T-helper 1 cell treated with Interleukin-12 subunit alpha and Interleukin-12 subunit beta and Interleukin-4 antibody, amounts not matched to agents 30 ng/mL and 1 ng/mL, for 36 hours (primary cell): Measurements from ENCODE around the gene FA2H. TPM values are rescaled to one million over a fixed set of nuclear protein-coding genes. Genes with fewer than 3 reads are reported as not detected.
"Not testable (repeated sequence)": the region's sequence is repeated elsewhere in the genome, so short reads cannot be mapped to it uniquely, and the experiment has no call there.

Experiments used
- intact Hi-C: fragments of 100-400 bp; cut with micrococcal nuclease; formaldehyde crosslinking; loops from one replicate; pipeline ENCODE4 v1.15.1; 2024
- total RNA-seq: library from RNA; stranded (reverse); gene quantifications from 2 replicates; pipeline ENCODE4 v1.2.3, GENCODE V29; 2022

Gene FA2H, protein sequence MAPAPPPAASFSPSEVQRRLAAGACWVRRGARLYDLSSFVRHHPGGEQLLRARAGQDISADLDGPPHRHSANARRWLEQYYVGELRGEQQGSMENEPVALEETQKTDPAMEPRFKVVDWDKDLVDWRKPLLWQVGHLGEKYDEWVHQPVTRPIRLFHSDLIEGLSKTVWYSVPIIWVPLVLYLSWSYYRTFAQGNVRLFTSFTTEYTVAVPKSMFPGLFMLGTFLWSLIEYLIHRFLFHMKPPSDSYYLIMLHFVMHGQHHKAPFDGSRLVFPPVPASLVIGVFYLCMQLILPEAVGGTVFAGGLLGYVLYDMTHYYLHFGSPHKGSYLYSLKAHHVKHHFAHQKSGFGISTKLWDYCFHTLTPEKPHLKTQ
- total RNA-seq = 0.15 and 0.22 TPM in 2 replicates

- intact Hi-C loops = loop anchor here (1.0 kb wide), 1 partner anchor 65 kb away; no protein-coding TSS in a partner anchor
Measured at GRCh38 chr16:74774223-74775139, at the start of gene FA2H. Gene FA2H, minus strand, starts transcription at chr16:74774820. Its CDS starts 65 bp downstream, at chr16:74774755.

GRCh38 chr16:74817851-74818250 is 43.2 kb upstream of the FA2H start:
- intact Hi-C loops = no loop called here

GRCh38 chr16:74813109-74813641 is 38.6 kb upstream of the FA2H start:
- intact Hi-C loops = loop anchor here (1.0 to 5.0 kb wide), 6 partner anchors 49 to 590 kb away; no protein-coding TSS in a partner anchor

GRCh38 chr16:74811911-74812310 is 37.3 kb upstream of the FA2H start:
- intact Hi-C loops = loop anchor here (2.0 to 5.0 kb wide), 2 partner anchors 189 to 385 kb away; no protein-coding TSS in a partner anchor

GRCh38 chr16:74811216-74811615 is 36.6 kb upstream of the FA2H start:
- intact Hi-C loops = loop anchor here (5.0 kb wide), 1 partner anchor 386 kb away; no protein-coding TSS in a partner anchor

DNA sequence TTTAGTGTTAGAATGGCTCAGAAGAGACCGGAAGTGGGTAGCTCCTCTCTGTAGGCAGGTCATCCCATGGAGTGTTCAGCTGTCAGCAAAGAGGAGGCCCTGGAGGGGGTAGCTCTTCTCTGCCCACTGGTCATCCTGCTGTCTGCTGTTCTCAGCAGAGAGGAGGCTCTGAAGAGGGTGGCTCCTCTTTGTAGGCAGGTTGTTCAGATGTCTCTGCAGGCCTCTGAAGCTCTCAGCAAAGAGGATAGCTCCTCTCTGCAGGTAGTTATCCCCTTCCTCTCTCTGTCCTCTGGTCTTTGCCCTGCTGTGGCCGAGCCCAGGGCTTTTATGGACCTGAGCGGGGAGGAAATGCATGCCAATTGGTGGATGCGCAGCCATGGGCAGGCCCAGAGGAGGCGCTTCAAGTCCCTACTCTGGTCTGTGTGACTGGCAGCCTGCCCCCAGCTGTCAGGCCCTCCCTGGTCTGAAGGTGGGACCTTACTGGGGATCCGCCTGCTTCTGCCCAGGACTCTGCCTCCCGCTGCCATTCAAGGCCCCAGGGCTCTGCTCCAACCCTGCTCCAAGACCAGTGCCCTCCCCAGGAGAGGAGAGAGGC is 32.5 kb upstream of the FA2H start:
- intact Hi-C loops = no loop called here

DNA sequence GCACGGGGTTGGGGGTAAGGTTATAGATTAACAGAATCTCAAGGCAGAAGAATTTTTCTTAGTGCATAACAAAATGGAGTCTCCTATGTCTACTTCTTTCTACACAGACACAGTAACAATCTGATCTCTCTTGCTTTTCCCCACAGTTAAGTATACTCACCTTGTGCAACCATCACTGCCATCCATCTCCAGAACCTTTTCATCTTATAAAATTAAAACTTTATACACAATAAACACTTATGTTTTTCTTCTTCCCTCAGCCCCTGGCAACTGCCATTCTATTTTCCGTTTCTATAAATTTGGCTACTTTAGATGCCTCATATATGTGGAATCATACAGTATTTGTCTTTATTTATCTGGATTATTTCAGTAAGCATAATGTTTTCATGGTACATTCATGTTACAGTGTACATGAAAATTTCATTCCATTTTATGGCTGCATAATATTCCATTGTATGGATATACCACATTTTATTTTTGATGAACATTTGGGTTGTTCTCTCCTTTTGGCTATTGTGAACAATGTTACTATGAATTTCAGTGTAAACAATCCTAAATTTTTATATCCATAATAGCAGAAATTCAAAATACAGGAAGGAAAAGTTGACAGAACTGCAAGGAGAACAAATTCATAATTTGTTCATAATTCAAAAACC is 25.7 kb upstream of the FA2H start:
- intact Hi-C loops = no loop called here

GRCh38 chr16:74797414-74797813 is 22.8 kb upstream of the FA2H start:
- intact Hi-C loops = no loop called here

DNA sequence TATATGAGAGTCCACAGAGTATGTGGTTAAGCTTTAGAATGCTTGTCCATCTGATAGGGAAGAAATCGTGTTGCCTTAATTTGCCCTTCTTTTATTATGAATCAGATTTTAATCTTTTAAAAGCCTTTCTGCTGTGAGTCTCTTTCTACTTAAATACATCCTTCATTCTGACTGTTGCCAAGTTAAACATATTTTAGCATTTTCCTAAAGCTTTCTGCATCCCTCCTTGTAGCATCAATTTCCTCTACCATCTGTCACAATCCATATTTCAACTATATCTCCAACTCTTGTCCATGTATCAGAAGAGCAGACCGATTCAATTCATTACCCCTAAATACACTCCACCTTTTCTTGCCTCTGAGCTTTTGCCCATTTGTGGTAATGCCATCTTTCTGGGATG is 20.5 kb upstream of the FA2H start:
- intact Hi-C loops = no loop called here

DNA sequence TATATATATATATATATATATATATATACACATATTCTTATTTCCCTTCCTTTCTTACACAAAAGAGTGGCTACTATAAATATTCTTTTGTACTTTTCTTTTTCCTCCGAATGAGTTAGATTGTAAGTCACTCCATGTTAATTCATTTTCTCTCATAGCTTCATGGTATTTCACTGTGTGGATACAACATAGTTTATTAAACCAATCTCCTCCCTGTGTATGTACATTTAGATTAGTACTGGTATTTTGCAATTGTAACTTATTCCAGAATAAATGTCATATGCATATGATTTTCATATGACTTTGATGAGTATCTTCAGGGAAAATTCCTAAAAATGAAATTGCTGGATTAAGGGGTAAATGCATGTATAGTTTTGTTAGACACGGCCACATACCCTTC is 20.0 kb upstream of the FA2H start:
- intact Hi-C loops = no loop called here

GRCh38 chr16:74793571-74793970 is 19.0 kb upstream of the FA2H start:
- intact Hi-C loops = no loop called here

- intact Hi-C loops = no loop called here
Measured at GRCh38 chr16:74792225-74792624, 17.6 kb upstream of the FA2H start.

GRCh38 chr16:74791749-74792148 is 17.1 kb upstream of the FA2H start:
- intact Hi-C loops = not testable (repeated sequence)

DNA sequence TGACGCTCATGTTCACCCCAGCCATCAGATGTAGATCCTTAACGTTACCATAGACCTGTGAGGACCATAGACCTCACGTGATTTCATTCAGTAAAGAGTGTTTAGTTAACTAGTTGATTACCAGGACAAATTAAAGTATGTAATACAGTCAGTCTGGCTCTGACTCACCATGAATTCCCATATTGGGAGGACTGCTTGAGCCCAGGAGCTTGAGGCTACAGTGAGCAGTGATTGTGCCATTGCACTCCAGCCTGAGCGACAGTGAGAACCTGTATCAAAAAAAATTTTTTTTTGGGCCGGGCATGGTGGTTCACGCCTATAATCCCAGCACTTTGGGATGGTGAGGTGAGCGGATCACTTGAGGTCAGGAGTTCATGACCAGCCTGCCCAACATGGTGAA is 13.5 kb upstream of the FA2H start:
- intact Hi-C loops = no loop called here

DNA sequence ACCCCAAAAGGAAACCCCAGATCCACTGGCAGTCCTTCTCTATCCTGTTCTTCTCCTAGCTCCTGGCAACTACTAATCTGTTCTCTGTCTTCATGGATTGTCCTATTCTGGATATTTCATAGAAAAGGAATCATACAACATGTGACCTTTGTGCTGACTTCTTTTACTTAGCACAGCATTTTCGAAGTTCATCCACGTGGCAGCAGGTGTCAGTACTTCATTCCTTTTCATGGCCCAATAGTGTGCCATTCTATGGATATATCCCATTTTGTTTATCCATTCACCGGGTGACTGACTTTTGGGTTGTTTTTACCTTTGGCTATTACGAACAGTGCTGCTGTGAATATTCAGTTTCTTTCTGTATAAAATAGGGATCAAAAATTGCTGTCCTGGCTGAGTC is 10.4 kb upstream of the FA2H start:
- intact Hi-C loops = no loop called here

DNA sequence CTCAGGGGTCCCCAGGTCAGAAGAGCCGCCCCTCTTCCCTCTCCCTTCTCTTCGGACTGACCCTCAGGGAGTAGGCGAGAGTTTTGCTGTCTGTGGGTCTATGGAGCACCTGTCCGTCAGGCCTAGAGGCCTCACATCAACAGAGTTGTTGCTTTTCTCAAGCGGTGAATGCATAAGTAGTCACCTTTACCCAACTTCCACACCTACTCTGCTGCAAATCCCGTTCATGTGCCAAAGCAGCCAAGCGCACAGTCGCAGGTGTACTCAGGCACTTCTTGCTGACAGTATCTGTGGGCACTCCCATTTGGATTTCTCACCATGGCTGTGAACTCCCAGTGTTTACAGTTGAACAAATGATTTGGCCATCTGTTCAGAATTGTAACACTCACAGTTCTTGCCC is 4.0 kb upstream of the FA2H start:
- intact Hi-C loops = no loop called here

- intact Hi-C loops = no loop called here
Measured at GRCh38 chr16:74776926-74777325, 2.3 kb upstream of the FA2H start.

- intact Hi-C loops = no loop called here
Measured at GRCh38 chr16:74775255-74775654, 635 bp upstream of the FA2H start.

GRCh38 chr16:74773446-74774222 is 986 bp downstream of the FA2H start:
- intact Hi-C loops = loop anchor here (1.0 kb wide), 1 partner anchor 64 kb away; no protein-coding TSS in a partner anchor
